WTC11 (cell line): ENCODE data around the gene DPF1. TPM values are rescaled to one million over a fixed set of nuclear protein-coding genes. Genes with fewer than 3 reads are reported as not detected.

Source experiments
- ATAC-seq: fragments of 200-7000 bp; cut with Tn5 transposase; 2 replicates; pipeline ENCODE4 v1.10.0; 2021; ENCODE audit warnings: mild to moderate bottlenecking, moderate library complexity
- CTCF ChIA-PET: fragments of 300-600 bp; sonication (Branson Sonifier 250); formaldehyde crosslinking; loops from one replicate; lab custom pipeline; 2021; ENCODE audit warnings: antibody characterized with exemption; lab: Charles Lee
- POLR2A ChIA-PET: fragments of 350-600 bp; sonication (Branson Sonifier 250); formaldehyde crosslinking; loops from one replicate; lab custom pipeline; 2021; ENCODE audit warnings: antibody characterized with exemption; lab: Charles Lee
- DNase-seq: peaks from one replicate; pipeline ENCODE4 v3.0.0; 2021; ENCODE audit warnings: low spot score
- H3K27ac Mint-ChIP-seq: 2 replicates; pipeline ENCODE4 v1.8.0; 2021; ENCODE audit warnings: mixed read lengths
- H3K27me3 Mint-ChIP-seq: 2 replicates; pipeline ENCODE4 v1.8.0; 2021; ENCODE audit warnings: low read depth, mild to moderate bottlenecking, moderate library complexity, mixed read lengths
- H3K36me3 Mint-ChIP-seq: 2 replicates; pipeline ENCODE4 v1.8.0; 2021; ENCODE audit warnings: mixed read lengths
- H3K4me1 Mint-ChIP-seq: 2 replicates; pipeline ENCODE4 v1.8.0; 2022; ENCODE audit warnings: mixed read lengths
- H3K4me3 Mint-ChIP-seq: 2 replicates; pipeline ENCODE4 v1.8.0; 2021; ENCODE audit warnings: mild to moderate bottlenecking, moderate library complexity, mixed read lengths
- H3K9me3 Mint-ChIP-seq: 2 replicates; pipeline ENCODE4 v1.8.0; 2021; ENCODE audit warnings: mixed read lengths
- FOXP1 ChIP-seq: sonication (generic); formaldehyde crosslinking; IDR thresholded peaks from 2 replicates; pipeline ENCODE4 v1.8.0; 2022; ENCODE audit warnings: missing genetic modification reagents, mild to moderate bottlenecking, moderate library complexity, borderline replicate concordance
- HMGA2 ChIP-seq: fragments of 250-450 bp; sonication (Bioruptor Pico); IDR thresholded peaks from 2 replicates; pipeline ENCODE4 v1.4.0; 2021; ENCODE audit warnings: mild to moderate bottlenecking, moderate library complexity
- JAZF1 ChIP-seq: fragments of 250-450 bp; sonication (Bioruptor Pico); IDR thresholded peaks from 2 replicates; pipeline ENCODE4 v1.9.0; 2021; ENCODE audit warnings: moderate library complexity, mild to moderate bottlenecking, inconsistent platforms
- MXD4 ChIP-seq: fragments of 250-450 bp; sonication (Bioruptor Pico); IDR thresholded peaks from 2 replicates; pipeline ENCODE4 v1.8.0; 2021; ENCODE audit warnings: mild to moderate bottlenecking, moderate library complexity, borderline replicate concordance
- PRRX2 ChIP-seq: fragments of 250-450 bp; sonication (Bioruptor Pico); IDR thresholded peaks from 2 replicates; pipeline ENCODE4 v1.8.0; 2021; ENCODE audit warnings: mild to moderate bottlenecking
- RORB ChIP-seq: fragments of 250-450 bp; sonication (Bioruptor Pico); IDR thresholded peaks from 2 replicates; pipeline ENCODE4 v1.9.0; 2021; ENCODE audit warnings: mild to moderate bottlenecking
- SMAD3 ChIP-seq: sonication (generic); formaldehyde crosslinking; IDR thresholded peaks from 2 replicates; pipeline ENCODE4 v1.8.0; 2022; ENCODE audit warnings: missing genetic modification reagents, mild to moderate bottlenecking, borderline replicate concordance
- TCF7 ChIP-seq: sonication (generic); formaldehyde crosslinking; IDR thresholded peaks from 2 replicates; pipeline ENCODE4 v1.8.0; 2022; ENCODE audit warnings: mild to moderate bottlenecking, low read depth, missing genetic modification reagents, moderate library complexity
- TEAD1 ChIP-seq: sonication (generic); formaldehyde crosslinking; IDR thresholded peaks from 2 replicates; pipeline ENCODE4 v1.8.0; 2022; ENCODE audit warnings: mild to moderate bottlenecking, missing genetic modification reagents
- ZNF219 ChIP-seq: sonication (generic); formaldehyde crosslinking; IDR thresholded peaks from 2 replicates; pipeline ENCODE4 v1.8.0; 2023; ENCODE audit warnings: missing genetic modification reagents, mild to moderate bottlenecking, borderline replicate concordance
- ZNF232 ChIP-seq: sonication (generic); formaldehyde crosslinking; IDR thresholded peaks from 2 replicates; pipeline ENCODE4 v1.8.0; 2022; ENCODE audit warnings: mild to moderate bottlenecking, missing genetic modification reagents
- total RNA-seq: library from RNA; stranded (reverse); gene quantifications from 3 replicates; pipeline ENCODE4 v1.2.3, GENCODE V29; 2021
- TF ChIP-seq, protein P1 (sequence below): sonication (generic); formaldehyde crosslinking; IDR thresholded peaks from 2 replicates; pipeline ENCODE4 v1.8.0; 2023; ENCODE audit warnings: missing genetic modification reagents, mild to moderate bottlenecking, borderline replicate concordance
- TF ChIP-seq, protein P2 (sequence below): sonication (generic); formaldehyde crosslinking; IDR thresholded peaks from 2 replicates; pipeline ENCODE4 v1.8.1; 2023; ENCODE audit warnings: mild to moderate bottlenecking, missing genetic modification reagents
- TF ChIP-seq, protein P3 (sequence below): sonication (generic); formaldehyde crosslinking; IDR thresholded peaks from 2 replicates; pipeline ENCODE4 v1.8.1; 2022; ENCODE audit warnings: low read depth, mild to moderate bottlenecking, moderate library complexity, missing genetic modification reagents, borderline replicate concordance
- TF ChIP-seq, protein P4 (sequence below): sonication (generic); formaldehyde crosslinking; IDR thresholded peaks from 2 replicates; pipeline ENCODE4 v1.8.1; 2022; ENCODE audit warnings: mild to moderate bottlenecking, missing genetic modification reagents, moderate library complexity, borderline replicate concordance
- TF ChIP-seq, protein P5 (sequence below): fragments of 250-450 bp; sonication (Bioruptor Pico); IDR thresholded peaks from 2 replicates; pipeline ENCODE4 v1.9.0; 2021; ENCODE audit warnings: mild to moderate bottlenecking, borderline replicate concordance
- TF ChIP-seq, protein P6 (sequence below): sonication (generic); formaldehyde crosslinking; IDR thresholded peaks from 2 replicates; pipeline ENCODE4 v1.8.1; 2023; ENCODE audit warnings: mild to moderate bottlenecking, missing genetic modification reagents, moderate library complexity

The DPF1 gene
- total RNA-seq, 1 experiment from 2014 or later = 6.8 TPM

DNA sequence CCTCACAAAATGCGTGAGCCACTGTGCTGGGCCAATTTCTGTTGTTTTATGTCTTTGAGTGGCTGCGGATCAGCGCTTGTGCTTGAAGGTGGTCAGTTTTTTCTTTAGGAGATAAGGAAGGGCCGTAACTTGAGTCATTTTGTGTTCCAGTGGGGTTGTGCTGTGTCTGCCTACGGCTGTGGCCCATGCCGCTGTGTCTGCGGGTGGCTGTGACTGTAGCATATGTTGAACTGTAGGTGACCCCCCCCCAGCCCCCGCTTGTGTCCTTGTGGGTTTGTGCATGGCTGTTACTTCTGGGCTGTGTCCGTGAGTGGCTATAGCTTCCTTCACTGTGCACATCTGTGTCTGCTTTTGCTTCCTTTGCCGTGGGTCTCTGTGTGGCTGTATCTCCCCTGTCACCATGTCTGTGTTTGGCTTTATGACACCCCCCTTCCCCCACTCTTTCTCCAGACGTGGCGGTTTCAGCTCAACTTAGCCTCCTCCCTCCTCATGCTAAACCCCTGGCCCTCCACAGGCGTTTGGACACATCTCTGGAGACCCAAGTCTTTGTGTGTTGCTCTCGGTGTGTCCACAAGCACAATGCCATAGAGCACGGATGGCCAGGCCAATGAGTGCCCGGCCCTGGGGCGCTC, 31.5 kb upstream of the DPF1 start (continued):
- TF ChIP-seq PRRX2 (CRISPR knock-in tag) (no peak), ZNF219 (no peak), TEAD1 (CRISPR knock-in tag) (no peak), SMAD3 (CRISPR knock-in tag) (no peak), HMGA2 (CRISPR knock-in tag) (no peak), ZNF232 (CRISPR knock-in tag) (no peak), RORB (CRISPR knock-in tag) (no peak), TCF7 (CRISPR knock-in tag) (no peak), MXD4 (CRISPR knock-in tag) (no peak)
- TF ChIP-seq, protein P1, sequence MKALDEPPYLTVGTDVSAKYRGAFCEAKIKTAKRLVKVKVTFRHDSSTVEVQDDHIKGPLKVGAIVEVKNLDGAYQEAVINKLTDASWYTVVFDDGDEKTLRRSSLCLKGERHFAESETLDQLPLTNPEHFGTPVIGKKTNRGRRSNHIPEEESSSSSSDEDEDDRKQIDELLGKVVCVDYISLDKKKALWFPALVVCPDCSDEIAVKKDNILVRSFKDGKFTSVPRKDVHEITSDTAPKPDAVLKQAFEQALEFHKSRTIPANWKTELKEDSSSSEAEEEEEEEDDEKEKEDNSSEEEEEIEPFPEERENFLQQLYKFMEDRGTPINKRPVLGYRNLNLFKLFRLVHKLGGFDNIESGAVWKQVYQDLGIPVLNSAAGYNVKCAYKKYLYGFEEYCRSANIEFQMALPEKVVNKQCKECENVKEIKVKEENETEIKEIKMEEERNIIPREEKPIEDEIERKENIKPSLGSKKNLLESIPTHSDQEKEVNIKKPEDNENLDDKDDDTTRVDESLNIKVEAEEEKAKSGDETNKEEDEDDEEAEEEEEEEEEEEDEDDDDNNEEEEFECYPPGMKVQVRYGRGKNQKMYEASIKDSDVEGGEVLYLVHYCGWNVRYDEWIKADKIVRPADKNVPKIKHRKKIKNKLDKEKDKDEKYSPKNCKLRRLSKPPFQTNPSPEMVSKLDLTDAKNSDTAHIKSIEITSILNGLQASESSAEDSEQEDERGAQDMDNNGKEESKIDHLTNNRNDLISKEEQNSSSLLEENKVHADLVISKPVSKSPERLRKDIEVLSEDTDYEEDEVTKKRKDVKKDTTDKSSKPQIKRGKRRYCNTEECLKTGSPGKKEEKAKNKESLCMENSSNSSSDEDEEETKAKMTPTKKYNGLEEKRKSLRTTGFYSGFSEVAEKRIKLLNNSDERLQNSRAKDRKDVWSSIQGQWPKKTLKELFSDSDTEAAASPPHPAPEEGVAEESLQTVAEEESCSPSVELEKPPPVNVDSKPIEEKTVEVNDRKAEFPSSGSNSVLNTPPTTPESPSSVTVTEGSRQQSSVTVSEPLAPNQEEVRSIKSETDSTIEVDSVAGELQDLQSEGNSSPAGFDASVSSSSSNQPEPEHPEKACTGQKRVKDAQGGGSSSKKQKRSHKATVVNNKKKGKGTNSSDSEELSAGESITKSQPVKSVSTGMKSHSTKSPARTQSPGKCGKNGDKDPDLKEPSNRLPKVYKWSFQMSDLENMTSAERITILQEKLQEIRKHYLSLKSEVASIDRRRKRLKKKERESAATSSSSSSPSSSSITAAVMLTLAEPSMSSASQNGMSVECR (CRISPR knock-in tag) = no peak
- TF ChIP-seq, protein P2, sequence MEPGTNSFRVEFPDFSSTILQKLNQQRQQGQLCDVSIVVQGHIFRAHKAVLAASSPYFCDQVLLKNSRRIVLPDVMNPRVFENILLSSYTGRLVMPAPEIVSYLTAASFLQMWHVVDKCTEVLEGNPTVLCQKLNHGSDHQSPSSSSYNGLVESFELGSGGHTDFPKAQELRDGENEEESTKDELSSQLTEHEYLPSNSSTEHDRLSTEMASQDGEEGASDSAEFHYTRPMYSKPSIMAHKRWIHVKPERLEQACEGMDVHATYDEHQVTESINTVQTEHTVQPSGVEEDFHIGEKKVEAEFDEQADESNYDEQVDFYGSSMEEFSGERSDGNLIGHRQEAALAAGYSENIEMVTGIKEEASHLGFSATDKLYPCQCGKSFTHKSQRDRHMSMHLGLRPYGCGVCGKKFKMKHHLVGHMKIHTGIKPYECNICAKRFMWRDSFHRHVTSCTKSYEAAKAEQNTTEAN = no peak
- TF ChIP-seq, protein P3, sequence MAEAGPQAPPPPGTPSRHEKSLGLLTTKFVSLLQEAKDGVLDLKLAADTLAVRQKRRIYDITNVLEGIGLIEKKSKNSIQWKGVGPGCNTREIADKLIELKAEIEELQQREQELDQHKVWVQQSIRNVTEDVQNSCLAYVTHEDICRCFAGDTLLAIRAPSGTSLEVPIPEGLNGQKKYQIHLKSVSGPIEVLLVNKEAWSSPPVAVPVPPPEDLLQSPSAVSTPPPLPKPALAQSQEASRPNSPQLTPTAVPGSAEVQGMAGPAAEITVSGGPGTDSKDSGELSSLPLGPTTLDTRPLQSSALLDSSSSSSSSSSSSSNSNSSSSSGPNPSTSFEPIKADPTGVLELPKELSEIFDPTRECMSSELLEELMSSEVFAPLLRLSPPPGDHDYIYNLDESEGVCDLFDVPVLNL (CRISPR knock-in tag) = no peak

DNA sequence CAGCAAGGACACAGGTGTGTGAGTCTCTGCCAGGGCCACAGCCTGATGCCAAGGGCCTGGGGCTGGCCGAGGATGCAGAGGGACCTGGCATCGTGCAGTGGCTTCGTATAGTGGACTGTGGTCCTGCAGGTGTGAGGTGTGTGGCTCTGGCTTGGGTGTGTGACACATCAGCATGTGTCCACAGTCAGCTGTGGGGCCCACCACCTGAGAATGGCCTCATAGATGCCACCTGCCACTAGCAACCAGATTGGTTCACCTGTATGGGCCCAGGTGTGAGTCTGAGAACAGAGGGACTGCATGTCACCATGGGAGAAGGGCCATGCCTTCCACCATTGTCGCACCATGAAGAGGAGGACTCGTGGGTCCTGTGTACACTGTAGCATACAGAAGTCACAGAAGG, 29.8 kb upstream of the DPF1 start:
- Mint-ChIP-seq H3K27me3 (peaks cover 20% of the 10 kb centered on the region), H3K4me1 (peaks cover 48% of the 10 kb centered on the region), H3K9me3 (no peaks in the 10 kb centered on the region), H3K36me3 (no peaks in the 10 kb centered on the region), H3K27ac (peak overlapping the region; percentile 76; the same call in 1 of the 2 replicates), H3K4me3 (no peak overlapping the region)
- DNase-seq = no peak
- ChIA-PET POLR2A (interaction anchor here (3.3 kb wide), 1 partner anchor 10 kb away, joined by 20 read pairs; the partner anchor contains the start of gene SPINT2), CTCF (interaction anchor here (1.2 to 2.9 kb wide), 3 partner anchors 11 to 134 kb away, joined by 3 to 20 read pairs (median 14); partner anchors contain the start of genes CATSPERG and GGN)
- ATAC-seq = no peak
- TF ChIP-seq, protein P4, sequence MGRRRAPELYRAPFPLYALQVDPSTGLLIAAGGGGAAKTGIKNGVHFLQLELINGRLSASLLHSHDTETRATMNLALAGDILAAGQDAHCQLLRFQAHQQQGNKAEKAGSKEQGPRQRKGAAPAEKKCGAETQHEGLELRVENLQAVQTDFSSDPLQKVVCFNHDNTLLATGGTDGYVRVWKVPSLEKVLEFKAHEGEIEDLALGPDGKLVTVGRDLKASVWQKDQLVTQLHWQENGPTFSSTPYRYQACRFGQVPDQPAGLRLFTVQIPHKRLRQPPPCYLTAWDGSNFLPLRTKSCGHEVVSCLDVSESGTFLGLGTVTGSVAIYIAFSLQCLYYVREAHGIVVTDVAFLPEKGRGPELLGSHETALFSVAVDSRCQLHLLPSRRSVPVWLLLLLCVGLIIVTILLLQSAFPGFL (CRISPR knock-in tag) = no peak
- TF ChIP-seq, protein P1 (CRISPR knock-in tag) = no peak
- TF ChIP-seq FOXP1 (no peak), JAZF1 (CRISPR knock-in tag) (no peak)
- TF ChIP-seq, protein P5, sequence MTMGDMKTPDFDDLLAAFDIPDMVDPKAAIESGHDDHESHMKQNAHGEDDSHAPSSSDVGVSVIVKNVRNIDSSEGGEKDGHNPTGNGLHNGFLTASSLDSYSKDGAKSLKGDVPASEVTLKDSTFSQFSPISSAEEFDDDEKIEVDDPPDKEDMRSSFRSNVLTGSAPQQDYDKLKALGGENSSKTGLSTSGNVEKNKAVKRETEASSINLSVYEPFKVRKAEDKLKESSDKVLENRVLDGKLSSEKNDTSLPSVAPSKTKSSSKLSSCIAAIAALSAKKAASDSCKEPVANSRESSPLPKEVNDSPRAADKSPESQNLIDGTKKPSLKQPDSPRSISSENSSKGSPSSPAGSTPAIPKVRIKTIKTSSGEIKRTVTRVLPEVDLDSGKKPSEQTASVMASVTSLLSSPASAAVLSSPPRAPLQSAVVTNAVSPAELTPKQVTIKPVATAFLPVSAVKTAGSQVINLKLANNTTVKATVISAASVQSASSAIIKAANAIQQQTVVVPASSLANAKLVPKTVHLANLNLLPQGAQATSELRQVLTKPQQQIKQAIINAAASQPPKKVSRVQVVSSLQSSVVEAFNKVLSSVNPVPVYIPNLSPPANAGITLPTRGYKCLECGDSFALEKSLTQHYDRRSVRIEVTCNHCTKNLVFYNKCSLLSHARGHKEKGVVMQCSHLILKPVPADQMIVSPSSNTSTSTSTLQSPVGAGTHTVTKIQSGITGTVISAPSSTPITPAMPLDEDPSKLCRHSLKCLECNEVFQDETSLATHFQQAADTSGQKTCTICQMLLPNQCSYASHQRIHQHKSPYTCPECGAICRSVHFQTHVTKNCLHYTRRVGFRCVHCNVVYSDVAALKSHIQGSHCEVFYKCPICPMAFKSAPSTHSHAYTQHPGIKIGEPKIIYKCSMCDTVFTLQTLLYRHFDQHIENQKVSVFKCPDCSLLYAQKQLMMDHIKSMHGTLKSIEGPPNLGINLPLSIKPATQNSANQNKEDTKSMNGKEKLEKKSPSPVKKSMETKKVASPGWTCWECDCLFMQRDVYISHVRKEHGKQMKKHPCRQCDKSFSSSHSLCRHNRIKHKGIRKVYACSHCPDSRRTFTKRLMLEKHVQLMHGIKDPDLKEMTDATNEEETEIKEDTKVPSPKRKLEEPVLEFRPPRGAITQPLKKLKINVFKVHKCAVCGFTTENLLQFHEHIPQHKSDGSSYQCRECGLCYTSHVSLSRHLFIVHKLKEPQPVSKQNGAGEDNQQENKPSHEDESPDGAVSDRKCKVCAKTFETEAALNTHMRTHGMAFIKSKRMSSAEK (CRISPR knock-in tag) = no peak
- TF ChIP-seq, protein P6, sequence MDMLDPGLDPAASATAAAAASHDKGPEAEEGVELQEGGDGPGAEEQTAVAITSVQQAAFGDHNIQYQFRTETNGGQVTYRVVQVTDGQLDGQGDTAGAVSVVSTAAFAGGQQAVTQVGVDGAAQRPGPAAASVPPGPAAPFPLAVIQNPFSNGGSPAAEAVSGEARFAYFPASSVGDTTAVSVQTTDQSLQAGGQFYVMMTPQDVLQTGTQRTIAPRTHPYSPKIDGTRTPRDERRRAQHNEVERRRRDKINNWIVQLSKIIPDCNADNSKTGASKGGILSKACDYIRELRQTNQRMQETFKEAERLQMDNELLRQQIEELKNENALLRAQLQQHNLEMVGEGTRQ (CRISPR knock-in tag) = no peak
